ENCODE data around the gene SUGT1.
"Not testable (repeated sequence)": the region's sequence is repeated elsewhere in the genome, so short reads cannot be mapped to it uniquely, and the experiment has no call there.

The SUGT1 gene

DNA sequence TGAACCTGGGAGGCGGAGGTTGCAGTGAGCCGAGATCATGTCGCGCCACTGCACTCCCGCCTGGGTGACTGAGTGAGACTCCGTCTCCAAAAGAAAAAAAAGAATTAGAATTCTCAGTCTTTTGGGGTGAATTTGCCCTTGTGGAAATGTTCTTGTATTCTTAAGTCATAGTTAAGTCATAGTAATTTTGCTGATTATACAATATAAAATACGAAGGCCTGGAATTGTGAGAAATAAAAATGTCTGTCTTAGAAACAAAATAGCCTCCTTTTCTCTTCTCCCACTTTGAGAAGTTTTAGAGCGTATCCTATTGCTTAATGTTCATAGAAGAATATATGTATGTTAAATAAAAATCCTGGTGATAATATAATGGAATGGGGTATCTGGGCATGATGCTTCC lies 18.1 kb downstream of the SUGT1 start:
- DNase-seq: no peak

DNA sequence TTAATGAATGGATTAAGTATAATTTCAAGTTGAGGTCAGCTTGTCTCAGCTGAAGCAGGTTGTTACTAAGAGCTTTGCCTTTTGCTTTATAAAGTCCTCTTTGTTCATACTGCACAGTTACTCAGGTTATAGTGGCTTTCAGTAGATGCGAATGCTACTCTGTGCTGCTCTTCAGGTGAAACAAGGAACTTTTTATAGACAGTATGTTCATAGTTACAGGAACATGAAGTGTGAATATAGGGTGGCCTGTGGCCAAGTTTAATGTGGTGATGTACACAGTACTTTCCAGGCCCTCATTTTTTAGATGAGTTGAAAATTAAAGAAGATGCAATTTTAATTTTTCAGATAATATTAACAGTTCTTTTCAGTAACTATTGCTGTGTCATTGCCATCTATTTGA lies 20.8 kb downstream of the SUGT1 start:
- DNase-seq: no peak

DNA sequence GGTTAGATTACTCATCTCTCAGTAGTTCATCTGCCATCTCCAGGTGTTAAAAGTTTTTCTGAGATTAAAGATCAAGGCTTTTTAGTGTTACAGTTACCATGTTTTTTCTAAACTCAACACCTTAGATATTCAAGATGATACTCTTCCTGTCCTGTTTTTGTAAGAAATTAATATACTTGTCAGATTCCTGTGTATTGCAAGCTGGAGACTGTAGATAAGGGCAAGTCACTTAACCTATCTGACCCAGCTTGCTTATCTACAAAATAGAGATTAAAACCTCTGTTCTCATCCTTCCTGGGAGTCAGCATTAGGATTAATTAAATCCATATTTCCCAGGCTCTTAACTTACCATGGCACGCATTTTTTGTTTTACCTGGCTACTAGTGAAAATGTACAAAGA lies 25.2 kb downstream of the SUGT1 start:
- no peak for DNase-seq

DNA sequence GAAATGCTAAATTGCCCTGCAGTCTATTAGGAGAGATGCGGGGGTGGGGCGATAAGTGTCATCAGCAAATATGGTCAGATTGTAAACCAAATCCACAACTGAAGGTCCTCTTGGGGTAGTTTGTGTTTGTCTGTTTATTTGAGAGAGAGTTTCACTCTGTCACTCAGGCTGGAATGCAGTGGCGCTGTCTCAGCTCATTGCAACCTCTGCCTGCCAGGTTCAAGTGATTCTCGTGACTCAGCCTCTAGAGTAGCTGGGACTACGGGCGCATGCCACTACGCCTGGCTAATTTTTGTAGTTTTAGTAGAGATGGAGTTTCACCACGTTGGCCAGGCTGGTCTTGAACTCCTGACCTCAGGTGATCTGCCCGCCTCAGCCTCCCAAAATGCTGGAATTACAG lies 33.2 kb downstream of the SUGT1 start:
- not testable (repeated sequence) for DNase-seq

DNA sequence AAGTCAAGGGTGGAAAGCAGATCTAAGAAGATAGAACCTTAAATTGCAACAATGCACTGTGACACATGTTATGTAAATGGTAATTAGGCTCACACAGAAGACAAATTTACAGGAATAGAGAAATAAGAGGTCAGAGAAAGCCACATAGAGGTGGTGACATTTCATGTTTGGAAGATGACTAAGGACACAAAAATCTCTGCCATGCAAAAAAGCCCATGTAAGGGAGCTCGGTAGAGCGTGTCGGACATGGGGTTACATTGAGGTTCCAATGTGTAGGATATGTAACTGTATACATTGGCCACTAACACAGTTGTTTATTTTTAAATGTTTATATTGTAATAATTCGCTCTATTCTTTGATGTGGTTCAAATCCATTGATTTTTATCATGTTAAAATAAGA lies 33.7 kb downstream of the SUGT1 start:
- DNase-seq: no peak

DNA sequence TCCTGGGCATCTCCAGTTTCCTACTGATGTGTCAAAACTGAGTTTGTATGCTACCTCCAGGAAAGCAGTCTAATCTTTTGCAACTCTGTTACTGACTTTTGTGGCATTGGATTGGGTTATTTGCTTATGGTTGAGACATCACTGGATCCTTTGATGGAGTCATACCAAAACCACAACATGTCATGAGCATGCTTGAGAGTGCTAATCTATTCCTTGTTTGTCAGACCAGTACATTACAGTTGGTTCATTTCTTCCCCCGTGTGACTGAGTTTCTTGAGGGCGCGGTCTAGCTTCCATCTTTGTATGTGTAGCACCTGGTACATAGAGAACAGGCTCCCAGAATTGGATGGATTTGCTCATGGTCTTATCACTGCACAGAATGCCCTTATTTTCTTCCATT lies 43.2 kb downstream of the SUGT1 start:
- no peak for DNase-seq

DNA sequence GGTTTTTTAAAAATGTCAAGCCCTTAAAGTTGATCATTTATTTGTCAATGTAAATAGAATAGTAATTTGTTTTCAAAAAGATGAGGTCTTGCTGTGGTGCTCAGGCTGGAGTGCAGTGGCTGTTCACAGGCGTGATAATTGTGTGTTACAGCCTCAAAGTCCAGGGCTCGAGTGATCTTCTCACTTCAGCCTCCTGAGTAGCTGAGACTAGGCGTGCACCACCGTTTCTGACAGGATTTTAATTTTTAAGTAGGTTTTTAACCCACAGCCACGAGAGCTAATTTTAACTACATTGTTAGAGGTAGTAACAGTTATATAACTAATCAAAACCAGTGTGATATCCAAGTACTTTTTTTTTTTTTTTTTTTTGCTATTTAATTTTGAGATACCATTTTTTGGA lies 43.9 kb downstream of the SUGT1 start:
- no peak for DNase-seq

DNA sequence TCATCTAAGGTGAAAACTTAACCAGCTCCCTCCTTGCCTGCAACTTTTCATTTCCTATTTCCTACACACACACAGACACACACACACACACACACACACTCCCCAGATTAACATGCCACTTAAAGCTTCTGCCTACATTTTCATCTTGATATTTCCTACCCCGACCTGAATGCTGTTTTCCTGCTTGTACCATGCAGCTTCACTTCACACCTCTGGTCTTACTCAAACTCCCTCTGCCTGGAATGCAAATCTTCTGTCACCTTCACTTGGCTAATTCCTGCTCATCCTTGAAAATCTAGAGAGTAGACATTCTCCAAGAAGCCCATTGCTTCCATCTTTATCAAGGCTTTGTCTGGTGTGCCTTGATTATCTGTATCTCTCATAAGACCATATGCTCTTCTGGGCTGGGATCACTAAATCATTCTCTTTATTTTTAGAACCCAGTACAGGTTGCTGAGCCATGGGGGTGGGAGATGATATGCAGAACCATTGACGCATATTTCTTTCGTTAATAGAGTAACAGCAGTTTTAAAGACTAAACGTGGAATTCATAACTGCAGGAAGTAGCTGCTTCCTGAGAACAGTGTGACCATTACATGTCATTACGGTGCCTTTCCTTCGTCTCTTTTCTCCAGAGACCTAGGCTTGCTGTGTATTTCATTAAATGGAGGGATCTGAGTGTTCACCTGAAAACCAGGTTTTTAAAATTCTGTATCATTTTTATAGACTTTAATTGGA lies 49.3 kb downstream of the SUGT1 start:
- DNase-seq: no peak

DNA sequence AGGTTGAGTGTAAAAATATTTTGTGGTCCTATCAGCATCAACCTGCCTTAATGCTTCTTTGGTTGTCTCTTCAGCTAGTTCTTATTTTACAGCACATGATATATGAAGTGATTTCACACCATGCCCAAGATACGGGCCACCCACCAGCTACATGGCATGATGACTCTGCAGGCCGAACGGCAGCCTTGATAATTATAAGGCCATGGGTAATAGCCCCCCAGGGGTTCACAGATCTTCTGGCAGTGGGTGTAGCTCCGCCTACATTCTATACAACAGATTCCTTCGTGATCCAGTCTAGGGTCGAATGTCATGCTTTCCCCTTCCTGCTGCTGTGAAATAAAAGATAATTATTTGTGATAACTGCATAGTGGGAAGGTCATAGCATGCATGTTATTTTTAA lies 50.8 kb downstream of the SUGT1 start:
- DNase-seq: no peak

DNA sequence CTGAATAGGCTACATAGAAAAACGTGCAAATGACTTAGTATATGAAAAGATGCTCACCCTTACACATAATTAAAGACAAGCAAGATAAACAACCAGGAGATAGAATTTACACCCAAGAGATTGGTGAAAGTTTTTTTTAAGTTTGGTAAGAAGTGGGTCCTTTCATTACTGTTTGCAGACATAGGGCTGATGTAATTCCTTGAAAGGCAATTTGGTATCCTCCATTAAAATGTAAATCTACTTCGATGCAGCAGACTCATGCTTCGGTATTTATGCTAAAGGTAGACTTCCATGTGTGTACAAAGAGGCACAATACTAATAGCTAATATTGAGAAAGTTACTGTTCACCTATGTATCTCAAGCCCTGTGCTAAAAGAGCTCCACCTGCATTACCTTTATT lies 53.4 kb downstream of the SUGT1 start:
- DNase-seq: no peak

DNA sequence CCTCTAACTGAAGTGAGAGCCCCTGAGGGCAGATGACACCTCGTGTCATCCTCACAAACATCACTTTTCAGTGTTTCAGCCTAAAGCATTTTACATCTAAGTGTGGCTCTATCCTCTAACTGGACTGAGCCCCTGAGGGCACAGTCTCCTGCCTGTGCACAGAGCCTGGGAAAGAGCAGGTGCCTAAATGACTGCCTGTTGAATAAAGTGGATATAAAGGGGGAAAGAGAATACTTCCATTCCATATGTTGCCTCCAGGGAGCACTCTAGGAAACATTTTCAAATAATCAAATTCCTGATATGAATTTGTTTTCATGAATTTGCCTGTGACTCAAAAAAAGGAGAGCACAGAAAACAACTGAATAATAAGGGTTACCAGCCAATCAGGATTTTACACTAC lies 54.7 kb downstream of the SUGT1 start:
- no peak for DNase-seq

DNA sequence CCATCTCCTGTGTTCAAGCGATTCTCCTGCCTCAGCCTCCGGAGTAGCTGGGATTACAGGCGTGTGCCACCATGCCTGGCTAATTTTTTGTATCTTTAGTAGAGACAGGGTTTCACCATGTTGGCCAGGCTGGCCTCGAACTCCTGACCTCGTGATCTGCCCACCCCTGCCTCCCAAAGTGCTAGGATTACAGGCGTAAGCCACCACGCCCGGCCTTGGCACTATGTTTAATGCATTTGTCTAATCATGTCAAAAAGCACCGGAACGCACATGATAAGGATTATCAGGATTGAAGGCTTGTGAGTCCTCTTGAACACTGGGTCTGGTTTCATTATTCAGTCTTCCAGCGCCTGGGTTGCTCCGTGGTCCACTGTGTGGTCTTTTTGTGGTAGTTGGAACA lies 55.6 kb downstream of the SUGT1 start:
- not testable (repeated sequence) for DNase-seq

DNA sequence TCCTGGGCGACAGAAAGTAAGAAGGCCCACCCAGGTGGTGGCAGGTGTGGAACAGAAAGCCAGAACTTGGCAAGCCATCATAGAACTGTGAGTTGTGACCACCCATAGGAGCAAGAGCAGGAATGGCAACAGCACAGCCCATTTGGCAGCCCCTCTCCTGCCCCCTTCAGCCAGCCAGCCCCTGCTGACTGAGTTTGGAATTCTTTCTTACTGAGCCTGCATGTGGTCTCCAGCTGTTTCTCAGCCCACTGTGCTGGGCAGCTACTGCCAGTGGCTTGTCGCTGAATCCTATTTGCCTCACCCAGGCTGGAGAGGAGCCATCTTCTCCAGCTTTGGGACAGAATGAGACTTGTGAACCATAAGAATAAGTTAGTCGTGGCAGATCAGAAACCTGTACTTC lies 58.6 kb downstream of the SUGT1 start:
- no peak for DNase-seq

DNA sequence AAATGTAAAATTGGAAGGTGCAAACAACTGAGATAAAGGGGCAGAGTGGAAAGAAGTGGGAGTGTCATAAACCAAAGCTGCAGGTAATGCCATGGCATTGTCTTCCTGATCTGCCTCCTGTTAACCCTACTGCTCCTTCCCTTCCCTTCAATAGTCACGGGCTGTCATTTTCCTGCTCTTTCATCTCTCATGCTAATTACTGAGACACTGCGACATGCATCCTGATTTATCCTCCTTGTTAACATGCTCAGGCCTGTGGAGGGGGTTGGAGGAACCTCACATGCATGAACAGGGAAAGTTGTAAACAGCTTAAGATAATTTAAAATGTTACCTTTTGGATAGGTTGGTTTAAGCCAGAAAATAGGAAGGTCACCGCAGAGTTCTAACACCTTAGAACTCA lies 59.7 kb downstream of the SUGT1 start:
- no peak for DNase-seq

DNA sequence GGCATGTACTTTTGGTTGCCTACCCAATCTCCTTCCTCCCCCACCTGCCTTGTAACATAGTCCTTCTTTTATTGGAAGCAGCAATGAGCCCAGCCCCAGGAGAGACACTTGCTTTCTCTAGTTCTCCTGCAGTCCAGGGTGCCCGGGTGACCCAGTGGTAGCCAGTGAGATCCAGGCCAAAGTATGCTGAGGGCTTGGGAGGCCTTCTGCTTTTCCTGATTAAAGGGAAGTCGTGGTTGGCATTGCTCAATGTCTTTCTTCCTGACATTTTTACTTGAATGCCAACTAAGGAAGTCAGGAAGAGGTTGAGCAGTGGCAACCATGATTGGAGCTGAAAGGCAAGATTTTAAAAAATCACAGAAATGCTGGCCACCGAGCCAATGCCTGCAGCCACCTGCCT lies 61.3 kb downstream of the SUGT1 start:
- no peak for DNase-seq

DNA sequence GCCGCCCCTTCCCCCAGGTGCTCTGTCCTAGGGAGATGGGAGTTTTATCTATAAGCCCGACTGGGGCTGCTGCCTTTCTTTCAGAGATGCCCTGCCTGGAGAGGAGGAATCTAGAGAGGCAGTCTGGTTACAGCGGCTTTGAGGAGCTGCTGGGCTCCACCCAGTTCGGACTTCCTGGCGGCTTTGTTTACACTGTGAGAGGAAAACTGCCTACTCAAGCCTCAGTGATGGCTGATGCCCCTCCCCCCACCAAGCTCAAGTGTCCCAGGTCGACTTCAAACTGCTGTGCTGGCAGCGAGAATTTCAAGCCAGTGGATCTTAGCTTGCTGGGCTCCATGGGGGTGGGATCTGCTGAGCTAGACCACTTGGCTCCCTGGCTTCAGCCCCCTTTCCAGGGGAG lies 68.3 kb downstream of the SUGT1 start:
- DNase-seq: not testable (repeated sequence)

DNA sequence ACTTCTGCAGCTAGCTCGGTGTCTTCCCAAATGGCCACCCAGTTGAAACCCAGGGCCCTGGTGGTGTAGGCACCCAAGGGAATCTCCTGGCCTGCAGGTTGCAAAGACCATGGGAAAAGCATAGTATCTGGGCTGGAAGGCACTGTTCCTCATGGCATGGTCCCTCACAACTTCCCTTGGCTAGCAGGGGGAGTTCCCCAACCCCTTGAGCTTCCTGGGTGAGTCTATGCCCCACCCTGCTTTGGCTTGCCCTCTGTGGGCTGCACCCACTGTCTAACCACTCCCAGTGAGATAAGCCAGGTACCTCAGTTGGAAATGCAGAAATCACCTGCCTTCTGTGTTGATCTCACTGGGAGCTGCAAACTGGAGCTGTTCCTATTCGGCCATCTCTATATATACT lies 68.7 kb downstream of the SUGT1 start:
- DNase-seq: not testable (repeated sequence)

DNA sequence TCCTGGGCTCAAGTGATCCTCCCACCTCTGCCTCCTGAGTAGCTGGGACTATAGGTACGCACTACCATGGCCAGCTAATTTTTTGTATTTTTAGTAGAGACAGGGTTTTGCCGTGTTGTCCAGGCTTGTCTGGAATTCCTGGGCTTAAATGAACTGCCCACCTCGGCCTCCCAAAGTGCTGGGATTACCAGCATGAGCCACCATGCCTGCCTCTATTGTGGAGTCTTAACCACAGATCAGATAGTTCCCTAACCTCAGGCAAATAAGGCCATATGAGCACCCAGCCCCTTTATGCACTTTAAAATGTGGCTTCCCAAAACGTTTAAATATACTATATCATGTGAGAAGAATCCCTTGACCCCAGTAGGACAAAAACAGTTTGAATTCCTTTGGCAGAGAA lies 70.5 kb downstream of the SUGT1 start:
- DNase-seq: no peak

DNA sequence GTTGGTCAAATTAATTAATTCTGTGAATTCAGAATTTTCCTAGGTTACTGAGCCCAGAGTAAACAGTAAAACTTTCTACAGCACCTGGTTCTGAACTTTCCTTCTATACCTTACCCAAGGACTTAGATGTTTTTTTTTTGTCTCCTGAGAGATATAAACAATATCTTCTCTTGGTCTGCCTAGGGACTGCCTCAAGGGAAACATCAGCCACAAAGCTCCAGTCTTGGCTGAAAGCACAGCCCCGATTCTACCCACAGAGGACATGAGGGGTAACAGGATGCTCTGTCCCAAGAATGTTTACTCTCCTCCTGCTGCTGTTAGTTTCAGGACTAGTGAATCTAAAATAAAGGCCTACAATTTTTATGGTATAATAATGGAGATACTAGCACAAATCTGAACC lies 72.7 kb downstream of the SUGT1 start:
- DNase-seq: no peak

DNA sequence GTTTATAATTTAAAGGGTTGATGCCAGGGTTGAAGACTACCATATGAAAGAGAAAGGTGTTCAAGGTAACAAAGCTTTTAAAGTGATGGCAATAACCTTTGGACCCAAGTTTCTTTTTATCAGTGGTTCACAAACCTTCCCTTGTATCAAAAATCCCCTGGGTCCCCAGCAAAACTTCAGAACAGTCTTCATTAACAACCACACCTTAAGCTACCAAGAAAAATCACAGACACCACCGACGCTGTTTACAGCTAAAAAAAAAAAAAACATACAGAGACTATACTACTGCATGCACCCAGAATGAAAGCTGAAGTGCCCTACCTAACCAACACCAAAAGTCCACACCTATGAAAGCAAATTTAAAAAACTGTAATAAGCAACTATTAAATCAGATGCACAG lies 73.6 kb downstream of the SUGT1 start:
- no peak for DNase-seq

DNA sequence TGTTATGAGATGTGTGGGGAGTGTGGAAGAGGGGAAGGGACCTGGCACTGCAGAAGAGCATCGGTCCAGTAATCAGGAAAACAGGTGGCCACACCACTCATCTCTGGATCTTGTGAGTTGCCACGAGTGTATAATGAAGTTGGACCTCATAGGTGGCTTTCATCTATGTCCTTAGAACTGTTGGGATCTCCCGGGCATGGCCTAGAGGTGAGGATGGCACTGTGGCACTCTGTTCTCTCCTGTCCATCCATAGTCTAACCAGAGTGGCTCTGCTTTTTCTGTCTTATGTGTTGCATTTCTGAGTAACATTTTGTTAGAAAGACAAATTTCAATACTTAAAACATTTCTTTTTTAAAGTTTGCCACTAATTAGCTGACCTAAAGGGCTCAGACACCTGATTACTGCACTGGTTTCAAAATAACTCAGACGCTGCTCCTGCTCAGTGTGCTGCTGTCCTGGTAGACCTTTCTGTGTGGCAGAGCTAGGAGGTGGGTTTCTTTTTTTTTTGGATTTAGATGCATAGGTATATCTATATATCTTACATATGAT lies 81.5 kb downstream of the SUGT1 start:
- DNase-seq: no peak

DNA sequence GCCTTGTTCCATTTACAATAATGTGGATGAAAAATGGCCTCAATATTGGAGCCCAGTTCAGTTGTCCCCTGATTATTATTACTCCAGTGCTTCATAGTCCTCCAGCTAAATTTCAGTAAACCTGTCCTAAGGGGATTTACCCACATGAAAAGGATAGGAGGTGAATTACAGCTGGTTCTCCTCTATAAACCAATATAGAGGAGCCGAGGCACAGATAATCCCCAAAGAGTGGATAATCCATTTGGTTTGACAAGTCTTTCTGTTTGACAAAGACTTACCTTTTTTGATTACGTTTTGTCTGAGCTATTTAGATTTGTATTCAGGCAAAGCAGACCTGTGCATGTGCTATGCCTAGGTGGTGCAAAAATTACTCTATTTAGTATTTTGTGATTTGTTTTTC lies 84.3 kb downstream of the SUGT1 start:
- DNase-seq: no peak

DNA sequence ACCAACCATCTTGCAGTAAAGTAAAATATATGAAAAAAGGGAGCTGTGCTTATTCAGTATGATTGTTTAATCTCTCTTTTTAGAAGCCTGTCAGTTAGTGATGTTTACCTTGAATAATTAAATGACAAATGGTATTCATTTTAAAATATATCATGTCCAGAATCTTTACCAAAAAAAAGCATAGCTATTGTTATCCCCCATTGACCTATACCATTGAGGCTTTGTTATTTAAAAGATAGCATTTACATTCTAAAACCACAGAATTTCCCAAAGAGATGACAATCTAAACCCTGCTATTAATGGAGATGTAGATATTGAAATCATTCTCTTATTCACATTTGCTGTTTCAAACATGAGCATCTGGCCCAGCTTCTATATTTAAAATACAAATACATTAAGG lies 84.8 kb downstream of the SUGT1 start:
- no peak for DNase-seq

DNA sequence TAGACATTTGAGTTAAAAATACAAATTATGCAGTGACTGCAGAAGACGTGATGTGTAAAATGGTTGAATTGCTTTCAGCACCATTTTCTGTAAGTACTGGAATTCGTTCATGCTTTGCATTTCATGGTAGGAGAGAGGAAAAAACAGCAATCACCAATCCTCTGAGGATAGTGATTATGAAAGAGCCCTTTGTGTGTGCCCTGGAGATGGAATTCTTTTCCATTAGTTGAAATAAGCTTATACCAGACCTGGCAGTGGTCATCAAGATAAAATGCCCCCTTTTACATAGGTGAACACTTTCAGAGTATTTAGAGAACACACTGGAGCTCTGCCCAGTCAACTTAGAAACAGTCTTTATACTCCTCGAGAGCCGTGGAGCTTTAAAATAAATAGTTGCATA lies 85.3 kb downstream of the SUGT1 start:
- DNase-seq: no peak

Data from left hindlimb (tissue), 1 donor.